ENCODE results near the gene DCC. TPM values are rescaled to one million over a fixed set of nuclear protein-coding genes. Genes with fewer than 3 reads are reported as not detected.

Gene DCC
- total RNA-seq, 1 donor from 2014 or later, result not detected

- ATAC-seq (ENCODE audit: poor library complexity) (no peak), DNase-seq (no peak)
- intact Hi-C loops (cut with DNase I), result no loop called here
Observed at GRCh38 chr18:52554180-52554579, 214.2 kb downstream of the DCC start.

DNA sequence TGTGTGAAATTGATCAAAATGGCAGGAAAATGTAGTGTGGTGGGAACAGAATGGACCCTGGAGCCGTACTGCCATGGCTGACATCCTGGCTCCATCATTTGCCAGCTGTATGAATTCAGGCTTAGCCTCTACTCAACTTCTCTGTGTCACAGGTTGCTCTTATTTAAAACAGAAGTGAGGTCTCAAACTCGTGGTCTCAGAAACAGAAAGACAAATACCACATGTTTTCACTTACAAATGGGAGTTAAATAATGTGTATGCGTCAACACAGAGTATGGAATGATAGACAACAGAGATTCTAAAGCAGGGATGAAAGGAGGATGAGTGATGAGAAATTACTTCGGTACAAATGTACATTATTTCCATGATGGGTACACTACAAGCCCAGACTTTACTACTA lies 227.4 kb downstream of the DCC start:
- ATAC-seq (ENCODE audit: poor library complexity) (no peak), DNase-seq (no peak)
- intact Hi-C loops (cut with DNase I), result no loop called here

GRCh38 chr18:52569492-52569891 lies 229.5 kb downstream of the DCC start:
- ATAC-seq (ENCODE audit: poor library complexity) (no peak), DNase-seq (no peak)
- intact Hi-C loops (cut with DNase I), result no loop called here

GRCh38 chr18:52570975-52571374 lies 231.0 kb downstream of the DCC start:
- no peak for DNase-seq
- ATAC-seq (ENCODE audit: poor library complexity), result no peak
- intact Hi-C loops (cut with DNase I), result no loop called here

- DNase-seq (no peak), ATAC-seq (ENCODE audit: poor library complexity) (no peak)
- intact Hi-C loops (cut with DNase I), result no loop called here
Observed at GRCh38 chr18:52572036-52573000, 232.3 kb downstream of the DCC start.

DNA sequence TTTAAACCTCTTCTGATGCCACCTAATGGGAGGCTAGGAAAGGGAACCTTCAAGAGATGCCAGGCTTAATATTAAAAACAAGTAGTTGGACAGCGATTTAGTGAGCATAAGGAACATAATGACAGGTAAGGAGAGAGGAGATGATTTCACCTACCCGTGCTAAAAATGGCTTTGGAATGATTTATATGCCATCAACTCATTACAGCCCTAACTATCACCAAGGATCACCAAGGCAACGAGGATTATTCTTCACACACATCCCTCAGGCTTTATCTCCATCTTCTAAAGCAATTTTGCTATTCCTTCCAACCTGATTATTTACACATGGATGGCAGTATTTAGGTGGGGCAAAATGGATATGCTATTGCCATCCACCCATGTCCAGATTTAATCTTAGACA lies 237.8 kb downstream of the DCC start:
- ATAC-seq (ENCODE audit: poor library complexity) (no peak), DNase-seq (no peak)
- intact Hi-C loops (cut with DNase I), result no loop called here

GRCh38 chr18:52582061-52582460 lies 242.1 kb downstream of the DCC start:
- ATAC-seq (ENCODE audit: poor library complexity), result no peak
- intact Hi-C loops (cut with DNase I), result no loop called here
- no peak for DNase-seq

- intact Hi-C loops (cut with DNase I), result no loop called here
- ATAC-seq (ENCODE audit: poor library complexity) (no peak), DNase-seq (no peak)
Observed at GRCh38 chr18:52582516-52582915, 242.5 kb downstream of the DCC start.

DNA sequence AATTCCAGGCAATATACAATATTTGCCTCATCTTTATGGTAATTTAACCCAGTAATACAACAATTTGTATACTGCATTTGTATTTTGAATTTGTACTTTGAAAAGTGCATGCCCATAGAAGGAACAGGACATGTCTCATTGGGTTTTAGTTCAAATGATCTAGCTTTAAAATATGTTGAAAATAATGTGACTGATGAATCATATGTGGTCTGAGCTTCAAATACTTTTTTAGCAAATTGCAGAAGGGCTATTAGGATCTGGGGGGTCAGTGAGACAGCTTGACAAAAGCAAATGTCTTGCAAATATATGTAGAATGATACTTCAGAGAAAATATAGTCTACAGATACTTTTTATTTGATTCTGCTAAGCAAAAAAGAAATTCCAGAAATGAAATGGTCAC lies 248.9 kb downstream of the DCC start:
- intact Hi-C loops (cut with DNase I), result no loop called here
- ATAC-seq (ENCODE audit: poor library complexity) (no peak), DNase-seq (no peak)

GRCh38 chr18:52596748-52597435 lies 256.9 kb downstream of the DCC start:
- no peak for ATAC-seq (ENCODE audit: poor library complexity)
- intact Hi-C loops (cut with DNase I), result no loop called here
- DNase-seq, result no peak

DNA sequence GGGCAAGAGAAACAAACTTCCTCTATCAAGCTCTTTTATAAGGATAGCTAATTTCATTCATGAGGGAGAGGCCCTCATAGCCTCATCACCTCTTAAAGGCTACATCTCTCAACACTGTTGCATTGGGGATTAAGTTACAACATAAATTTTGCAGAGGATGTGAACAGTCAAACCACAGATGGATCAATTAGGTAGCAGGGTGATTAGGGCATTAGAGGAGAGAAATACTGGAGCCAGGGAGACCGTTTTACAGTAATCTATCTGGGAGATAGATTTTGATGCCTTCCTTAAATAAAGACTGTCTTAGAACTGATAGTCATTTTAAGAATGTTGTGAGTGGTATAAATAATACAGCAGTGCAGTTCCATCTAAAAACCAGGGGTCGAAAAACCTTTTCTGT lies 258.9 kb downstream of the DCC start:
- no peak for ATAC-seq (ENCODE audit: poor library complexity)
- intact Hi-C loops (cut with DNase I), result no loop called here
- DNase-seq, result no peak

GRCh38 chr18:52602820-52603219 lies 262.8 kb downstream of the DCC start:
- no peak for DNase-seq
- ATAC-seq (ENCODE audit: poor library complexity), result no peak
- intact Hi-C loops (cut with DNase I), result no loop called here

DNA sequence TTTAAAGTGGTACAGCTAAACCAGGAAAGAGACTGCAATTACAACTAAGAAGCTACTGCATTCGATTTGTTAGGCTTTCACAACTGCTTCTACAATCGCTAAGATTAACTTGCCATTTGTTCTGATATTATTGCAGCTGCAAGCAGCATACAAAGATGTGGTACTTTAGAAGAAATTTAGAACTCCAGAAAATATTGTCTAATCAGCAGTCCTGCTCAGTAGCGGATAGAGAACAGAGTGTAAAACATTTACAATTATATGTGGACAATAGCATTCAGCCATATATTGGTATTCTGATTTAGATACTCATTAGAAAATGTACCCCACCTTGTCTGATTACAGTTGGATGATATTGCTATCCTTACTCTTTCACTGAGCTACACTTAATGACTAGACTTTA lies 265.3 kb downstream of the DCC start:
- ATAC-seq (ENCODE audit: poor library complexity), result no peak
- intact Hi-C loops (cut with DNase I), result no loop called here
- no peak for DNase-seq

GRCh38 chr18:52607985-52608384 lies 268.0 kb downstream of the DCC start:
- ATAC-seq (ENCODE audit: poor library complexity), result no peak
- intact Hi-C loops (cut with DNase I), result no loop called here
- DNase-seq, result no peak

GRCh38 chr18:52610451-52611115 lies 270.6 kb downstream of the DCC start:
- intact Hi-C loops (cut with DNase I), result no loop called here
- no peak for DNase-seq
- no peak for ATAC-seq (ENCODE audit: poor library complexity)

GRCh38 chr18:52612406-52612805 lies 272.4 kb downstream of the DCC start:
- intact Hi-C loops (cut with DNase I), result no loop called here
- no peak for ATAC-seq (ENCODE audit: poor library complexity)
- DNase-seq, result no peak

DNA sequence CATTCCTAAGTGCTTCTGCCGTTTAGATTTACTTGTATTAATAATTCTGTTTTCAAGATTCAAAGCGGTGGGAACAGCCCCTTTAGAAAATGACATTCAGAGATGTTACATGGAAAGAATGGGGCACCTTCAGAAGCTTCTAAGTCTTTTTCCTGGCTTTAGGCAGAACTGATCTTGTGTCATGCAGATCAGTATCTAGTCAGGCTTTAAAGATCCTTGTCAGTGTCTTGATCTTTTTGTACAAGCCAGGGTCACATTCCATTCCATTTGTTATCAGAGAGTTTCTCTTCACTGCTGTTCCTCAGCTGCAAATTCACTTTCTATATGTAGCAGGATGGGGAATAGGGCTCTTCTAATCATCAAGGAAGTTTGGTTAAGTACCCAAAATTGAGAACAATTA lies 275.3 kb downstream of the DCC start:
- no peak for ATAC-seq (ENCODE audit: poor library complexity)
- no peak for DNase-seq
- intact Hi-C loops (cut with DNase I), result no loop called here

DNA sequence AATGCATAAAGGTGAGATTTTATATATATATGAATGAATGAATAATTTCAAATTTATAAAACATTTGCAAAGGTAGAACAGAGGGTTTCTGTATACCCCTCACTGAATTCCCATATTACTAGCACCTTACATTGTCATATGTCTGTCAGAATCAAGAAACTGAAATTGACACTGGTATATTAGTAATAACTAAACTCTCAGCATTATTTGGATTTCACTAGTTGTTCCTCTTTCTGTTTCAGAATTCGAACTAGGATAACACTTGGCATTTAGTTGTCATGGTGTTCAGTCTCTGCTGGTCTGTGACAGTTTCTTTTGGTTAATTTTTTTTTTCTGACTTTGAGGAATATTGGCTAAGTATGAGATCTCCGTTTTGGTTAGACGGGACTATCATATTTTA lies 275.9 kb downstream of the DCC start:
- intact Hi-C loops (cut with DNase I), result no loop called here
- DNase-seq, result no peak
- ATAC-seq (ENCODE audit: poor library complexity), result no peak

DNA sequence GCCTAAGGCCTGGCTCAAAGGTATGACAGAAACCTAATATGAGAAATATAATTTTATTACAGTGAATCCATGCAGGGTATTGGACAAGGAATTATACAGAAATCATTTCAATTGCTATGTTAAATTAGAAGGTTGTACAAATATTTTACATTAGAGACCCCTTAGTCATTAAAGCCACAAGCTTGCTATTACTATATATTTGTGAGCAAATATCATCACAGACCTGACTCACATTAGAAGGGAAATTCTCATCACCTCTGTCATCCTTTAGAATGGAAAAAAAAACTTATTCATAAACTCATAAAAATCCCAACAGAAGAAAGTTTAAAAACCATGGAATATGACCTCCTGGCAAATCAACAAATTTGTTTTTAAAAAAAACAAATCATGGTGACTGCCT lies 277.9 kb downstream of the DCC start:
- intact Hi-C loops (cut with DNase I), result no loop called here
- DNase-seq (no peak), ATAC-seq (ENCODE audit: poor library complexity) (no peak)
